DMS114 treated with DMSO at 0.1 percent for 48 hours (cell line): ENCODE measurements around the gene NEURL3.
A peak's percentile ranks its signal among the peaks of the same experiment; 100 is the strongest.

Source experiments
- DNase-seq: peaks from one replicate; lab custom pipeline; 2025; ENCODE audit not compliant: unreplicated experiment; lab: John Stamatoyannopoulos, UW

NEURL3 gene

DNA sequence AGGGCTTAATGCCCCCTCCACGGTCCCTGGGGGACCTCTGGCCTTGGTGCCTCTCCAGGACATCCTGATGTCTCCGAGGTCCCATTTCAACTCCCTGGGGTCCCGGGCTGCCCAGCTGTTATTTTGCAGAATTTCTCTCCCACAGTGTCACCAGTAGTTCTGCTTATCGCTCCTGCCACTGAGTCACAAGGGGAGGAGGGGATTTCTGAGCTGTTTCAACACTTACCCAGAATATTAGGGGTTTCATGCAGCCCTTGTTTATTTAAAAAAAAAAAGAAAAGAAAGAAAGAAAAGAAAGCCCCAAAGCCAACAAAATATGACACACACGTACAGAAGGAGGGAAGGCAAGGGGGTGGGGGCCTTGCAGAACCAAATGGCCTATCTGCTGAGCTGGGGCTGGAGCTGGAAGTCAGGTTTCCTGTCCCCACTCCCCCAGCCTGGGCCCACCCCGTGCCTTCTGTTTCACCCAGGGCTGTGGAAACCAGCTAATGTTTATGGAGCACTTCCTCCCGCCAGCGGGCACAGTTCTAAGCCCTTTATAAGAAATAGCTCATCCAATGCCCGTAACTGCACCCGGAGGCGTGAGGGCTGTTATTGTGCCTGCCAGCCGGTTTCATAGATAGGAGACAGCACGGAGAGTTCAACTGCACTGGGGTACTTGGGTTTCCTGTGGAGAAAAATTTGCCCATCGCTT lies 23.0 kb upstream of the NEURL3 start:
- no peak for DNase-seq

- no peak for DNase-seq
Observed at GRCh38 chr2:96527286-96528005, 22.3 kb upstream of the NEURL3 start.

- DNase-seq, result no peak
Observed at GRCh38 chr2:96526615-96527285, 21.6 kb upstream of the NEURL3 start.

GRCh38 chr2:96526101-96526591 lies 21.0 kb upstream of the NEURL3 start:
- no peak for DNase-seq

- DNase-seq, result no peak
Observed at GRCh38 chr2:96525211-96525507, 20.0 kb upstream of the NEURL3 start.

DNA sequence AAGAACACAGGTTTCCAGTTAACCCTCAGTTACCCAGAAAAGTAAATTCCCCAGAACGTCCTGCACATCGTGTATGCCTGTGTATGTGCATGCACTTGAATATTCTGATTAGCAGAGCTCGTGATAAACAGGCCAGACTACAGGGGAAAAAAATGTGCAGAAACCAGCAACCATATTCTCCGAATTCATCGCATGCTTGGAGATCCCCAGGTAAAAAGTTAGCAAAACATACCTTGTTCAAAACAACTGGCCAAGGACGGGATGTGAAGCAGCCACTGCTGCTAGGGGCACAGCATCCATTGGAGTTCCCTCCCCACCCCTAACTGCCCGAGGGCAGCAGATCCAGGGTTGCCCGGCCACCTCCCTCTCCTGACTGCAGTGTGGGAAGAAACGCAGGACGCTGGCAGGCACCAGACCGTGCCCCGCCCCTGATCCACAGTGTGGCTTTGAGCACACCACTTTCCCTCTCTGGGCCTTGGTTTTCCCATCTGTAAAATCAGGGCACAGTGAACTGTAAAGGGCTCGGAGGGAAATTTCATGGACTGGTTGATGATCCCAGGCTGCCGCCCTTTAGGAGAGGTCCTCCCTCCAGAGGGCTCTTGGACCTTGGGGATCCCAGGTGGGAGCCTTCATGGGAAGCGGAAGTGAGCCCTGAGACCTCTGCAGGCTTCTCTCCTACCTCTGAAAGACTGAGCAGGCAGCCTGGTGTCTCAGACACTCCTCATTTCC lies 19.5 kb upstream of the NEURL3 start:
- no peak for DNase-seq

DNA sequence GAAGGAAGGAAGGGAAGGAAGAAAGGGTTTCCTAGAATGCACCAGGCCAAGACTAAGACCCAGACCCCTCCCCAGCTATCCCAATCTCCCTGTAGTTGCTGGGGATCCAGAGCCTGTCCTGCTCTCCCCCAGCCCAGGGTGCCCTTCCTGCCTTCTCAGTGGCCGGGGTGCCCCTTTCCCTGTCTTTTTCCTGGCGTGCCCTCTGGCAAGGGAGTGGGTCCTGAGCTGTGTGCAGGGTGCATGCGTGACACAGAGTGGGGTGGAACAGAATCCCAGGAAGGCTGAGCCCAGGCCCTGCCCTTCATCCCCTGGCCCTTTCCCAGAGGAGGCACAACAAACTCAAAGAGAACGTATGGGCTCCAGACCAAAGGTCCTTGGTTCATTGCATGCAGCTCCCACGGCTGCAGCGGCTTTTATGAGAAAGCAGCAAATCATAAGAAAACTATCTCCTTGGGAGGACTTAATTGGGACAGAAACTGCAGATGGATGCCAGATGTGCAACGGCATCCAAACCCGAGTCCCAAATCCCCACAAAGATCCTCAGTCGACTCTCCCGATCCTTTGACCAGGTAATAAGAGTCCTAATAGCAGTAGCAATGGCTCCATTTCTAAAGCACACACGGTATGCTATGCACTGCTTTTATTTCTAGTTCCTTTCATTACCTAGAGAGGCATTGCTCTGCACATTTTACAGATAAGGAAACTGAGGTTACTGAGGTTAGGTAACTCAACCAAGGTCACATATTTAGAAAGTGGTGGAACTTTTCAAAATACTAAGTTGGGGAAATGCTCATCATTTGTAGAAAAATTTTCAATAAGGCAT lies 18.7 kb upstream of the NEURL3 start:
- DNase-seq, result no peak

- no peak for DNase-seq
Observed at GRCh38 chr2:96522304-96523203, 17.4 kb upstream of the NEURL3 start.

DNA sequence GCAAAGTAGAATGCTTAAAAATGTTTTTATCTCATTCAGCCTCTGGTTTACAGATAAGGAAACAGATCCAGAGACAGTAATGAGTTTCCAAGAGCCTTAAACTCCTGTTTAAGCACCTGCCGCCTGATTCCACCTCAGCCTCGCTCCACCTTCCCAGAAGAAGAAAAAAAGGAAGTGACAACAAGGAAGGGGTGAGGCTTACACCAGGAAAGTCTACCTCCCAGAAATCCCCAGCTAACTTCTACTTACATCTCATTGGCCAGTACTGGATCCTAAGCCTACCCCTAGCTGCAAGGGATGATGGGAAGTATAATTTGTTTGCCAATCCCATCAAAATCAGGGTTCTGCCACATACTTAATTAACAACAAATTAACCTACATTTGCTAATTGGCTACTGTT lies 16.1 kb upstream of the NEURL3 start:
- DNase-seq, result no peak

DNA sequence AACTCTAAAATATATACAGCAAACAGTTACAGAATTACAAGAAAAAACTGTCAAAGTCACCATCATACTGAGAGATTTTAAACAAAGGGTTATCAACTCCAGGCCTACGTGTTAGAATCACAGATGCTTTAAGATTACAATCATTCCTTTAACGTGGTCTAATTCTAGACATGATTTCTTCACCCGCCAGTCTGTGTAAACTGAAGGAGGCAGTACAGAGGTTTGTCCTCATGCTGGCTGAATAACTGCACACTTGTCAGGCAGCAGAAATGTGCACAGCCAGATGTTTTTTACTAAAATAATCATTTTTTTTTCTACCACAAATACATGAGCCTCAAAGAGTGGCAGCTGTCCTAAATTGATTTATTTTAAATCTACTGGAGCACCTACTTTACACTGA lies 15.5 kb upstream of the NEURL3 start:
- DNase-seq, result no peak

DNA sequence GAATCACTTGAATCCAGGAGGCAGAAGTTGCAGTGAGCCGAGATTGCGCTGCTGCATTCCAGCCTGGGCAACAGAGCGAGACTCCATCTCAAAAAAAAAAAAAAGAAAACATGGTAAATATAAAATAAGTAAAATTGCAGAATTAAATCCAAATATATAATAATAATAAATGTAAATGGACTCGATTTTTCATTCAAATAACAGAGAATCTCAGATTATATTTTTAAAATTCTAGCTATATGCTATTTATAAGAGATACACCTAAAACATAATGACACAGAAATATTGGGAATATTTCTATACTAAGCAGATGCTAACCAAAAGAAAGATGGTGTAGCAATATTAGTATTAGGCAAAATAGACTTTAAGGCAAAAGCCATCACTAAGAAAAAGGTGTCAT lies 15.1 kb upstream of the NEURL3 start:
- no peak for DNase-seq

- no peak for DNase-seq
Observed at GRCh38 chr2:96517079-96517478, 11.9 kb upstream of the NEURL3 start.

DNA sequence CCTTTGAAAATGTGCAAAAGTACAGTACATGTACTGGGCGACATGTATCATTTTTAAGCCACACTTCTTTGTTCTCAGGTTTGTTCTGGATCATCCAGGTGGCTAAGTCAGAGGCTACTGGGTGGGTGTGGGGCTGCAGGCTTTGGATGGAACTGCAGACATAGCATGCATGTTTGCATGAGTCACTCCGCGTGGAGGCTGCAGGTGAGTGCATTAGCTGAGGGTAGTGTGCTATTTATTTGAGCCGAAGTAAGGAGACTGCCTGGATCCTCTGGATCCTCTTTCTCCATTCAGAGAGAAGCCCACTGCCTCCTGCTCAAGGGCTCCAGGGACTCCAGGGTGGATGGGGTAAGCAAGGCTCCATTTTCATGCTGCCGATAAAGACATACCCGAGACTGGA lies 9.4 kb upstream of the NEURL3 start:
- DNase-seq, result no peak

DNA sequence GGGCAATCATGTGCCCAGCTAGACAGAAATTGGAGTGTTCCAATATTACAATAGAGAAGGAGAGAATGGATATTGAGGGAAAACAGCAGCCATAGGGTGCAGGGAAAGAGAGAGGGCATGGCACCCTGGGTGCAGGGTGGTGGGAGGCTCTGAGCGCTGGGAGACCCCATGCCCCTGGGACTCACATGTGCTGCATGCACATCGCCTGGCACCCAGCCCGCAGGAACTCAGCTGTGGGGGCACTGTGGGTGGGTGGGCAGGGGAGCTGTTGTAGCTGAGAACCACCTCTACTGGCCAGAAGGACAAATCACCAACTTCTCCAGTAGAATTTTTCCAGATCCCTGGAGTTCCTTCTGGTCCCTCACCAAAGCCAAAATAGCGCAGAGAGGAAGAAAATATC lies 7.2 kb upstream of the NEURL3 start:
- no peak for DNase-seq

DNA sequence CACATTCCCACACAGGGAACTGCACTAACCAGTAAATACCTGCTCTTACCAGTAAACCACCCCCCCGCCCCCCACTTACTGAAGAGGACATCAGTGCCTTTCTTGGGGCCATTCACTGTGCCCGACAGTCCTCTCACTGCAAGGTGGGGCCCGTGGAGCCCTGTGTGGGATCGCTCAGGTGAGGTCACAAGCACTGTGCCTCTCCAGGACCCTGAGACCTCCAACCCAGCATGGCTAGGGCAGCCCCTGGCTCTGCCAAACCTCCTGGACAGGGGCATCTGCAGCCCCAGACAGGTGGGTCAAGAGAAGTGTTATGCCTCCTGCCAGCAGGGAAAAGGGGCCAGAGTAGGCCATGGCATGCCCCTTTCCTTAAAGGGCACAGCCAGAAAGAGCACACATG lies 6.7 kb upstream of the NEURL3 start:
- no peak for DNase-seq

GRCh38 chr2:96510931-96511595 lies 5.9 kb upstream of the NEURL3 start:
- DNase-seq, result no peak

- no peak for DNase-seq
Observed at GRCh38 chr2:96509847-96510230, 4.7 kb upstream of the NEURL3 start.

DNA sequence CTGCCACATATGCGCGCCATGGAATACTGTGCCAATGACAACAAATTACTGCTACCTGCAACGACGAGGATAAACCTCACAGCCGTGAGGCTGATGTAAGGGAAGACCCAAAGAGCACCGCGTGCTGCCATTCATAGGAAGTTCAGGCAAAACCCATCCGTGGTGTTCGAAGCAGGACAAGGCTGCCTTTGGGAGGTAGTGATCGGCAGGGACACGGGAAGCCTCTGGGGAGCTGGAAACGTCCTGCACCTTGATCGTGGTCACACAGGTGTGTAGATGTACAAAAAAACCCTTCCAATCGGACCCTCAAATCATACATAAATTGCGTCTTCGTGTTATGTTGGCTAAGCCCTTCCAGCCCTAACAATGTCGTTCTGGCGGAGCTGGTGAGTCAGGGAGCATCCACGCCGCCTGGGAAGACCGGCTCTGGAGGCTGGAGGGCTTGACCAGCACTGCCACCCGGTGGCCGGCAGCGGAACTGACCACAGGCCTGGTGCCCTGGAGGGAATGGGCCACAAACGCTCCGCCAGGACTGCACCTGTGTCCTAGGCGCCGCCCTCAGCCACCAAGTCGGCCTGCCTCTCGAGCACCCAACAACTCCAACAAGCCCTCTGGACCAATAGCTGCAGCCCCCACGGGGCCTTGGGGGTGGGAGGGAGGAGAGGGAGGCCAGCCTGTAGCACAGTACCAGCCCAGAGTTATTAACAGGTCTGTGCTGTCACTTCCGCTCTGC lies 4.1 kb upstream of the NEURL3 start:
- peak; percentile 69 for DNase-seq
